ENCODE results near the gene MYO16. TPM values are rescaled to one million over a fixed set of nuclear protein-coding genes. Genes with fewer than 3 reads are reported as not detected.
"Not testable (repeated sequence)": the region's sequence is repeated elsewhere in the genome, so short reads cannot be mapped to it uniquely, and the experiment has no call there.

Gene MYO16
- total RNA-seq, 6 experiments from 2014 or later, result not detected

- no peak for TF ChIP-seq CTCF (IDR thresholded peaks at IDR 0.05)
- H3K27me3 Mint-ChIP-seq (ENCODE audit: insufficient read depth), result peaks cover 18% of the 10 kb centered on the region; the same call in 1 of the 2 replicates
- no peaks in the 10 kb centered on the region for H3K4me1 Mint-ChIP-seq (ENCODE audit: low read depth)
- no peak for DNase-seq
- no peaks in the 10 kb centered on the region for H3K36me3 Mint-ChIP-seq (ENCODE audit: low read depth)
- no peak overlapping the region for H3K4me3 Mint-ChIP-seq
- H3K27ac Mint-ChIP-seq, result no peak overlapping the region
- peaks cover 4% of the 10 kb centered on the region; the same call in 1 of the 2 replicates for H3K9me3 Mint-ChIP-seq
Measured at GRCh38 chr13:108983273-108983672, 353.9 kb downstream of the MYO16 start.

GRCh38 chr13:108984251-108984920, 355.0 kb downstream of the MYO16 start:
- peaks cover 18% of the 10 kb centered on the region; the same call in 1 of the 2 replicates for H3K27me3 Mint-ChIP-seq (ENCODE audit: insufficient read depth)
- H3K36me3 Mint-ChIP-seq (ENCODE audit: low read depth), result no peaks in the 10 kb centered on the region
- H3K4me1 Mint-ChIP-seq (ENCODE audit: low read depth), result no peaks in the 10 kb centered on the region
- H3K4me3 Mint-ChIP-seq, result no peak overlapping the region
- H3K27ac Mint-ChIP-seq, result no peak overlapping the region
- peaks cover 4% of the 10 kb centered on the region; the same call in 1 of the 2 replicates for H3K9me3 Mint-ChIP-seq
- no peak for TF ChIP-seq CTCF (IDR thresholded peaks at IDR 0.05)
- DNase-seq, result no peak

- H3K27me3 Mint-ChIP-seq (ENCODE audit: insufficient read depth), result peaks cover 18% of the 10 kb centered on the region; the same call in 1 of the 2 replicates
- H3K4me1 Mint-ChIP-seq (ENCODE audit: low read depth), result no peaks in the 10 kb centered on the region
- peaks cover 4% of the 10 kb centered on the region; the same call in 1 of the 2 replicates for H3K9me3 Mint-ChIP-seq
- no peak overlapping the region for H3K4me3 Mint-ChIP-seq
- H3K27ac Mint-ChIP-seq, result no peak overlapping the region
- TF ChIP-seq CTCF (IDR thresholded peaks at IDR 0.05), result no peak
- no peak for DNase-seq
- no peaks in the 10 kb centered on the region for H3K36me3 Mint-ChIP-seq (ENCODE audit: low read depth)
Measured at GRCh38 chr13:108985166-108985565, 355.8 kb downstream of the MYO16 start.

GRCh38 chr13:108987517-108987916, 358.1 kb downstream of the MYO16 start:
- no peak for DNase-seq
- no peaks in the 10 kb centered on the region for H3K36me3 Mint-ChIP-seq (ENCODE audit: low read depth)
- no peak overlapping the region for H3K4me3 Mint-ChIP-seq
- TF ChIP-seq CTCF (IDR thresholded peaks at IDR 0.05), result no peak
- no peaks in the 10 kb centered on the region for H3K4me1 Mint-ChIP-seq (ENCODE audit: low read depth)
- no peak overlapping the region for H3K27ac Mint-ChIP-seq
- peaks cover 4% of the 10 kb centered on the region; the same call in 1 of the 2 replicates for H3K9me3 Mint-ChIP-seq
- H3K27me3 Mint-ChIP-seq (ENCODE audit: insufficient read depth), result peaks cover 13% of the 10 kb centered on the region; the same call in 1 of the 2 replicates

GRCh38 chr13:108987944-108988343, 358.5 kb downstream of the MYO16 start:
- TF ChIP-seq CTCF (IDR thresholded peaks at IDR 0.05), result no peak
- no peak for DNase-seq
- Mint-ChIP-seq H3K9me3 (peaks cover 4% of the 10 kb centered on the region; the same call in 1 of the 2 replicates), H3K4me1 (ENCODE audit: low read depth) (peaks cover 2% of the 10 kb centered on the region; the same call in 1 of the 2 replicates), H3K4me3 (no peak overlapping the region), H3K36me3 (ENCODE audit: low read depth) (no peaks in the 10 kb centered on the region), H3K27ac (no peak overlapping the region), H3K27me3 (ENCODE audit: insufficient read depth) (peaks cover 13% of the 10 kb centered on the region; the same call in 1 of the 2 replicates)

- not testable (repeated sequence) for H3K4me3 Mint-ChIP-seq; H3K27me3 Mint-ChIP-seq (ENCODE audit: insufficient read depth); H3K36me3 Mint-ChIP-seq (ENCODE audit: low read depth); H3K27ac Mint-ChIP-seq; DNase-seq; H3K9me3 Mint-ChIP-seq
- H3K4me1 Mint-ChIP-seq (ENCODE audit: low read depth), result peaks cover 10% of the 10 kb centered on the region
Measured at GRCh38 chr13:108991416-108991815, 362.0 kb downstream of the MYO16 start.

Measured in HFFc6 (cell line).